DMS79 (cell line): ENCODE data around the gene OR51B4.
"Not testable (repeated sequence)": the region's sequence is repeated elsewhere in the genome, so short reads cannot be mapped to it uniquely, and the experiment has no call there.

Experiments used
- DNase-seq: peaks from one replicate; lab custom pipeline; 2025; lab: John Stamatoyannopoulos, UW

OR51B4 gene

DNA sequence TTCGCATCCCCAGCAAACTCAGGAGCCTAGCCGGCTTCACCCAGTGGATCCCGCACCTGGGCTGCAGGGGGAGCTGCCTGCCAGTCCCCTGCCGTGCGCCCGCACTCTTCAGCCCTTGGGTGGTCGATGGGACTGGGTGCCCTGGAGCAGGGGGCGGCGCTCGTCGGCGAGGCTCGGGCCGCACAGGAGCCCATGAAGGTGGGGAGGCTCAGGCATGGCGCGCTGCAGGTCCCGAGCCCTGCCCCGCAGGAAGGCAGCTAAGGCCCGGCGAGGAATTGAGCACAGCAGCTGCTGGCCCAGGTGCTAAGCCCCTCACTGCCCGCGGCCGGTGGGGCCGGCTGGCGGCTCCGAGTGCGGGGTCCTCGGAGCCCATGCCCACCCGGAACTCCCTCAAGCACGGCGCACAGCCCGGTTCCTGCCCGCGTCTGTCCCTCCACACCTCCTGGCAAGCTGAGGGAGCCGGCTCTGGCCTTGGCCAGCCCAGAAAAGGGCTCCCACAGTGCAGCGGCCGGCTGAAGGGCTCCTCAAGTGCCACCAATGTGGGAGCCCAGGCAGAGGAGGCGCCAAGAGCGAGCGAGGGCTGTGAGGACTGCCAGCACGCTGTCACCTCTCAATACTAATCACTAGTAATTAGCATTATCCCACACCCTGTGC lies 7.3 kb downstream of the OR51B4 start:
- not testable (repeated sequence) for DNase-seq

GRCh38 chr11:5293028-5293427 lies 8.7 kb downstream of the OR51B4 start:
- DNase-seq: no peak

GRCh38 chr11:5291207-5291838 lies 10.4 kb downstream of the OR51B4 start:
- no peak for DNase-seq

- DNase-seq: no peak
Measured at GRCh38 chr11:5290106-5290505, 11.6 kb downstream of the OR51B4 start.

DNA sequence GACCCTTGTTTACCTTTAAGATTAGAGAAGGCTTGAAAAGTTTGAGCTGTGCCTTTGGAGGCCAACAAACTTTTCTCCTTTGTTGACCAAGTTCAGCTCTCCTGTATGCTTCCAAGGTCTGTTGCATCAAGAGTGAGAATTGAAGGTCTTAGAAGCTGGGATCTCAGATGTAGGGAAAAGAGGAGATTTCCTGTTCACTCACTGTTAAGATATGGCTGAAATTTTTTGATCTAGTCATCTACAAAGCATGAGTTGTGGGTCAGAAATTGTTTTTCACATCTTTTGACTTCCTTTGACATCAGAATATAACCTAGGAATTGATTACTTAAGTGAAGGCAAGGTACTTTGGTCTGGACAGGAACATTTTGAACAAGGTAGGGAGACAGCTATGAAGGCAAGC lies 12.1 kb downstream of the OR51B4 start:
- DNase-seq: no peak

GRCh38 chr11:5288906-5289550 lies 12.7 kb downstream of the OR51B4 start:
- DNase-seq: no peak

GRCh38 chr11:5288108-5288905 lies 13.4 kb downstream of the OR51B4 start:
- no peak for DNase-seq

DNA sequence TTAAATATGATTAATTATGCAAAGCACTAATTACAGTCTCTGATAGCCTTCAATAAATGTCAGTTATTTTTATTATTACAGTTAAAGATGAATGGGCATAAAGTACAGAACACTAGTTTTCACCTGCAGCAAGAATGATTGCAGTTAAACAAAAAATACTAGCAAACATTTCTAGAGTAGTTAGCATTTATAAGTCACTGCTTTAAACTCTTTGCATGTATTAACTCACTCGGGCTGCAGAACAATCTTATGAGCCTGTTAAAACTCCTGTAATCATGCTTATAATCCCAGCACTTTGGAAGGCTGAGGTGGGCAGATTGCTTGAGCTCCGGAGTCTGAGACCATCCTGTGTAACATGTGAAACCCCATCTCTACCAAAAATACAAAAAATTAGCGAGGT lies 14.8 kb downstream of the OR51B4 start:
- DNase-seq: no peak

GRCh38 chr11:5286351-5286750 lies 15.4 kb downstream of the OR51B4 start:
- no peak for DNase-seq

- no peak for DNase-seq
Measured at GRCh38 chr11:5285703-5286340, 15.9 kb downstream of the OR51B4 start.

GRCh38 chr11:5284637-5285036 lies 17.1 kb downstream of the OR51B4 start:
- no peak for DNase-seq

DNA sequence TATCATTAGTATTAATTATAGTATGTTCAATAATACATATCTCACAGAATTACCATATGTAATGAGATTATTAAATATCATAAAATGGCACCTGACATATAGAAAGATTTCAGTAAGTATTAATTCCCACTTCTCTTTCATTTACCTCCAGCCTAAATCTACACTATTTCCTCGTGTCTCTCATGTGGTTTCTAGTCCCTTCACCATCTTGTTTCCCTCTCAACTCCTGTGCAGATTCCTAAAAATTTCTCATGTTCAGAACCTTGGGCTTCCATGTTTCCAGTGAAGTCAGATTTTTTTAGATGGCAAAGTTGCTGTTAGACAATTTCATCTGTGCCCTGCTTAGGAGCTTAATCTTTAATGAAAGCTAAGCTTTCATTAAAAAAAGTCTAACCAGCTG lies 17.9 kb downstream of the OR51B4 start:
- DNase-seq: no peak

GRCh38 chr11:5283086-5283485 lies 18.7 kb downstream of the OR51B4 start:
- no peak for DNase-seq

DNA sequence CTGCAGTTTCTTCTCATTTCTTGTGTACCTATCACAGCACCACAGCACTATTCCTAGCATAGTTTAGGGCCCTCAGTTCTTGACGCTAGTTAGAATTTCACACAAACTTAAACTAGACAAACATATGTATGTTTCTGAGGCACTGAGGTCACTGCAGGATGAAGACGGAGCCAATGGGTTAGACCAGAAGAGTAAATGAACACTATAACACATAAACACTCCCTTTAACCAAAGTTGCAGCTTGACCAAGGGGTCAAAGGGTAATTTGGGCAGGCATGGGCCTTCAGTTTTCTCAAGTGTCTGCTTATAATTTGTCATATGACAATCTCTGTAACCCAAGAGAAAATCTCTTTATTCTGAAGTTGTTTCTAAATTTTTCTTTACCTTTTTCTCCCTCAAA lies 19.1 kb downstream of the OR51B4 start:
- DNase-seq: no peak

DNA sequence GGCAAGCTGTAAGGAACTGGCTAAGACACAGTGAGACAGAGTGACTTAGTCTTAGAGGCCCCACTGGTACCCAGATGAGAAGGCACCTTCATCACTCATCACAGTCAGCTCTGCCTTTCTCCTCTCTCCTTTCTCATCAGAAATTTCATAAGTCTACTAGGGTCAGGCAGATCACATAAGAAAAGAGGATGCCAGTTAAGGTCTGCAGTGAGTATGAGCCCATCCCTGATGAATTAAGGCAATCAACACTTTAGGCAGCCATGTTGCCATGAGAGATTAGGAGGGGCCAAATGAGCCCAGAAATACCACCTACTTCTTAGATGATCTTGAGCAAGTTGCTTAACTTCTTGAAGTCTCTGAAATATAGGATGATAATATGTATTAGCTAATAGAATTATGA lies 20.1 kb downstream of the OR51B4 start:
- DNase-seq: no peak

DNA sequence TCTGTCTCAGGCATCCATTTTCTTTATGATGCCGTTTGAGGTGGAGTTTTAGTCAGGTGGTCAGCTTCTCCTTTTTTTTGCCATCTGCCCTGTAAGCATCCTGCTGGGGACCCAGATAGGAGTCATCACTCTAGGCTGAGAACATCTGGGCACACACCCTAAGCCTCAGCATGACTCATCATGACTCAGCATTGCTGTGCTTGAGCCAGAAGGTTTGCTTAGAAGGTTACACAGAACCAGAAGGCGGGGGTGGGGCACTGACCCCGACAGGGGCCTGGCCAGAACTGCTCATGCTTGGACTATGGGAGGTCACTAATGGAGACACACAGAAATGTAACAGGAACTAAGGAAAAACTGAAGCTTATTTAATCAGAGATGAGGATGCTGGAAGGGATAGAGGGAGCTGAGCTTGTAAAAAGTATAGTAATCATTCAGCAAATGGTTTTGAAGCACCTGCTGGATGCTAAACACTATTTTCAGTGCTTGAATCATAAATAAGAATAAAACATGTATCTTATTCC lies 21.1 kb downstream of the OR51B4 start:
- no peak for DNase-seq

DNA sequence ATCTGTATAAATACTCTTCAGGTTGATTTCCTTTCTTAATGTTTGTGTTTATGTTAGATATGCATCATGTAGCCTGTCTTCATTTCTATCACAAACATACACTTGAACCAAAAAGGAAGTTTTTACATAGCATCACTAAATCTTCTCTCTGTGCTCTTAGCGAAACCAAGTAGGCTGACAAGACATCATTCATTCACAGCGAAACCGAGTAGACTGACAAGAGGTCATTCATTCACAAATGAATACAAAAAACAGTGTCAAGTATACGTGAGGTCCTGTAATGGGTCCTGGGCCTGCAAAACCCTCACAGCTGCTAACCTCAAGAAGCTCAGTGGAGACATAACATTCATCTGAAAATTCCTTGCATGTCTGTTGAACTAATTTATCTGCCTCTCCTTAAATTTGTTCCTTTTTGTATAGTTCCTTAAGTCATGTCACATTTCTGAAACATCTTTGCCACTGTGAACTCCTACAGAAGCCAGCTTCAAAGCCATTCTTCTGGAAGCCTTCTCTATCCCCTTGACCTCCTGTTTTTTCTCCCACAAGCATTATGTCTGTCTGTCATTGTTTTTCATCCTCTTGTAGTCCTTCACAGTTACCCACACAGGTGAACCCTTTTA lies 22.2 kb downstream of the OR51B4 start:
- DNase-seq: no peak

- no peak for DNase-seq
Measured at GRCh38 chr11:5277807-5278382, 23.9 kb downstream of the OR51B4 start.

- DNase-seq: no peak
Measured at GRCh38 chr11:5276697-5277096, 25.0 kb downstream of the OR51B4 start.

DNA sequence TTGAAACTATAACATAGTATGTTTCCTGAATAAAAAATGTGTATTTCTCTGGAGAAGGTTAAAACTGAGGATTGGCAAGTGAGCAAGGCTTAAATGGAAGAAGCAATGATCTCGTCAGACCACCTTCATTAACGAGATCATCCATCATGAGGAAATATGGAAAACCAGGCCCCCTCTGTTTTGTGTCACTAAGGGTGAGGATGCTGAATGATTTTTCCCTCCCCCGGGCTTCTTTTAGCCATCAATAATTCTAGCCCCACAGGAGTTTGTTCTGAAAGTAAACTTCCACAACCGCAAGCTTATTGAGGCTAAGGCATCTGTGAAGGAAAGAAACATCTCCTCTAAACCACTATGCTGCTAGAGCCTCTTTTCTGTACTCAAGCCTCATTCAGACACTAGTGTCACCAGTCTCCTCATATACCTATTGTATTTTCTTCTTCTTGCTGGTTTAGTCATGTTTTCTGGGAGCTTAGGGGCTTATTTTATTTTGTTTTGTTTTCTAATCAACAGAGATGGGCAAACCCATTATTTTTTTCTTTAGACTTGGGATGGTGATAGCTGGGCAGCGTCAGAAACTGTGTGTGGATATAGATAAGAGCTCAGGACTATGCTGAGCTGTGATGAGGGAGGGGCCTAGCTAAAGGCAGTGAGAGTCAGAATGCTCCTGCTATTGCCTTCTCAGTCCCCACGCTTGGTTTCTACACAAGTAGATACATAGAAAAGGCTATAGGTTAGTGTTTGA lies 26.2 kb downstream of the OR51B4 start:
- DNase-seq: no peak
